ENCODE results near the gene LCN2. TPM values are rescaled to one million over a fixed set of nuclear protein-coding genes. Genes with fewer than 3 reads are reported as not detected.
A peak's percentile ranks its signal among the peaks of the same experiment; 100 is the strongest.

Gene LCN2
- total RNA-seq, 2 donors from 2014 or later: 30.5 to 43.7 TPM

DNA sequence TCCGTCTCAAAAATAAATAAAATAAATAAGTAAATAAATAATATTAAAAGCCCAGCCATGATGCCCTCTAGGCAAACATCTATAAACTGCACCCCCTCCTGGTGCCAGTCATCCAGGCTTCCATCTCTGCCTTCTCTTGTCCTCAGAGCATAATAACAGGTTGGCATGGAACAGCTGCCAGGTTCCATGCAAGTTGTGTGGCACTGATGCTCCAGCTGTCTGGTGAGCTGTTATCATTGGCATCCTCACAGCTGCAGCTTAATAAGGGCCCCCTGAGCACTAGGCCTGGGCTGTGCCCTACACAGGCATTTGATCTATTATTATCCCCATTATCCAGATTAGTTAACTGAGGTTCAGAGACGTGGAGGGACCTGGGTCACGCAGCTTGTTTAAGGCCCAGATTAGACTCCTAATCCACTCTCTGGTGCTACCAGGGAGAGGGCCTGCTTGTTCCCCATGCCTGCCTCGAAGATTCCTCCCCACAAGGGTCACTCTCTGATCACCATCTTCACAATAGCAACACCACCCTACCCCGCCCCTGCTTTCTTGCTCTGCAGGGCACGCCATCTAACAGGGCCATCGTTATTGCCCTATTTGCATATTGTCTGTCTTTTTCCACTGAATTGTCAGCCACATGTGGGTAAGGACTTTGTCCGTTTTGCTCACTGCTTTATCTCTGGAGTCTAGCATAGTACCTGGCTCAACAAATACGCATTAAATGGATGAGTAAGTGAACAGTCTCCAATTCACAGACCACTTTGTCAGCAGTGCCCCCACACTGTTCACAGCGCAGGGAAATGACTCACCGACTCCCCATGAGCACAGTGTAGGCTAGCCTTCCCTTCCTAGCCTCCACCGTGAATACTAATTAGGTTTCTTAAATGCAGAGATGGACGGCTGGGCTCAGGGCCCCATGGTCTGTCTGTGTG is 52.5 kb downstream of the LCN2 start:
- H3K27me3 ChIP-seq (replicated peaks; ENCODE audit: insufficient read depth): no peaks in the 10 kb centered on the region
- H3K4me1 ChIP-seq (replicated peaks): peaks cover 8% of the 10 kb centered on the region
- 84% methylated on average over 13 of the region's 13 CpGs for WGBS
- TF ChIP-seq POLR2AphosphoS5 (IDR thresholded peaks at IDR 0.05): no peak
- TF ChIP-seq POLR2A (IDR thresholded peaks at IDR 0.05): no peak
- TF ChIP-seq CTCF (IDR thresholded peaks at IDR 0.05): no peak
- H3K27ac ChIP-seq: no peak overlapping the region
- H3K9me3 ChIP-seq: no peaks in the 10 kb centered on the region
- intact Hi-C loops (cut with DNase I): no loop called here
- H3K36me3 ChIP-seq: no peaks in the 10 kb centered on the region
- DNase-seq (ENCODE audit: low spot score): no peak
- no peak overlapping the region for H3K4me3 ChIP-seq

DNA sequence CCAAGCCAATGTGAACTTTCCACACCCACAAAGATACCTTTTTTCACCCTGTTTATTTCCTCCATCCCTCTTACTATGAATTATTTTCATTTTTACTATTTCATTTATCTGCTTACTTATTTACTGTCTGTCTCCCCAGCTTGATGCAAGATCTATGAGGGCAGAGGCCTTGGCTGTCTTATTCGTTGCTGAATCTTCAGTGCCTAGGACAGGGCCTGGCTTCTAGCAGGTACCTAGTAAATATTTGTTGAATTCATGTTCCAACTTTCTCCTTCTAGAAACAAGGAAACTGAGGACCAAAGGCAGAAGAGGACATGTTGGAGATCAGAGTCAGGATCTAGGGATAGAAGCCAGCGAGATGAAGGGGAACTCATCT is 53.4 kb downstream of the LCN2 start:
- intact Hi-C loops (cut with DNase I): no loop called here
- H3K27ac ChIP-seq: no peak overlapping the region
- no peaks in the 10 kb centered on the region for H3K36me3 ChIP-seq
- H3K4me3 ChIP-seq: peak overlapping the region in 1 of 2 donors; percentile 49
- WGBS: 15% methylated on average over 2 of the region's 2 CpGs
- no peak for DNase-seq (ENCODE audit: low spot score)
- H3K27me3 ChIP-seq (replicated peaks; ENCODE audit: insufficient read depth): no peaks in the 10 kb centered on the region
- H3K9me3 ChIP-seq: no peaks in the 10 kb centered on the region
- TF ChIP-seq POLR2A (IDR thresholded peaks at IDR 0.05) (no peak), CTCF (IDR thresholded peaks at IDR 0.05) (no peak), POLR2AphosphoS5 (IDR thresholded peaks at IDR 0.05) (no peak)
- peaks cover 8% of the 10 kb centered on the region for H3K4me1 ChIP-seq (replicated peaks)

Other genes with a start within 250 kb of the LCN2 start
- 10 to 100 TPM; 46.4 to 95.1 TPM for gene ST6GALNAC6, start 249.8 kb upstream of the LCN2 start, total RNA-seq
- gene ST6GALNAC4, start 232.4 kb upstream of the LCN2 start, total RNA-seq: 10 to 100 TPM; 21.8 to 47.0 TPM
- gene PIP5KL1, start 218.7 kb upstream of the LCN2 start, total RNA-seq: 10 to 100 TPM in 1 of 2 donors, 1 to 10 TPM in 1; 3.1 to 16.5 TPM
- gene DPM2, start 211.6 kb upstream of the LCN2 start, total RNA-seq: 10 to 100 TPM; 28.1 to 28.2 TPM
- 10 to 100 TPM; 23.4 to 84.6 TPM for gene EEIG1, start 168.5 kb upstream of the LCN2 start, total RNA-seq
- gene NAIF1, start 82.1 kb upstream of the LCN2 start, total RNA-seq: 10 to 100 TPM; 12.3 to 12.6 TPM
- gene SLC25A25, start 81.2 kb upstream of the LCN2 start, total RNA-seq: 10 to 100 TPM; 26.0 to 33.1 TPM
- 10 to 100 TPM; 89.4 to 96.1 TPM for gene PTGES2, start 21.7 kb upstream of the LCN2 start, total RNA-seq
- gene BBLN, start 10.8 kb downstream of the LCN2 start, total RNA-seq: 100 to 1,000 TPM; 333 to 437 TPM
- 10 to 100 TPM; 55.2 to 94.0 TPM for gene CIZ1, start 42.1 kb downstream of the LCN2 start, total RNA-seq
- 1 to 10 TPM; 2.0 to 7.7 TPM for gene DNM1, start 53.9 kb downstream of the LCN2 start, total RNA-seq
- 100 to 1,000 TPM in 1 of 2 donors, 10 to 100 TPM in 1; 92.1 to 147 TPM for gene GOLGA2, start 126.6 kb downstream of the LCN2 start, total RNA-seq
- gene SWI5, start 126.8 kb downstream of the LCN2 start, total RNA-seq: 10 to 100 TPM; 34.8 to 38.5 TPM
- 10 to 100 TPM; 14.6 to 27.2 TPM for gene TRUB2, start 173.0 kb downstream of the LCN2 start, total RNA-seq
- 10 to 100 TPM; 57.5 to 89.6 TPM for gene COQ4, start 173.4 kb downstream of the LCN2 start, total RNA-seq
- gene SLC27A4, start 191.1 kb downstream of the LCN2 start, total RNA-seq: 10 to 100 TPM; 19.2 to 21.5 TPM
- gene URM1, start 221.9 kb downstream of the LCN2 start, total RNA-seq: 10 to 100 TPM; 33.2 to 41.7 TPM